GM23338 (cell line): ENCODE results near the gene MLPH.

Experiments
- CREB1 ChIP-seq: fragments of 250-450 bp; sonication (Bioruptor Pico); IDR thresholded peaks from 2 replicates; pipeline ENCODE4 v1.5.0; 2020; ENCODE audit warnings: low read depth, mild to moderate bottlenecking, moderate library complexity
- CTCF ChIP-seq, 2 experiments: fragments of 200-600 bp in 1 of 2; sonication (generic) in 1 of 2; conservative IDR thresholded peaks; 2 replicates each; pipeline versions ENCODE4 v1.5.1 to v1.6.1; 2016 to 2017; ENCODE audit warnings: antibody characterized with exemption in 2 of 2, low read depth in 2 of 2, mild to moderate bottlenecking in 2 of 2, moderate library complexity in 1 of 2
- EZH2 ChIP-seq: fragments of 200-600 bp; sonication (generic); IDR thresholded peaks from one replicate; pipeline ENCODE4 v1.8.0; 2017; ENCODE audit warnings: antibody characterized with exemption, mild to moderate bottlenecking, low read depth; ENCODE audit not compliant: unreplicated experiment
- EZH2phosphoT487 ChIP-seq: fragments of 200-600 bp; sonication (generic); IDR thresholded peaks from one replicate; pipeline ENCODE4 v1.8.1; 2018; ENCODE audit warnings: antibody characterized with exemption; ENCODE audit not compliant: unreplicated experiment
- POLR2AphosphoS5 ChIP-seq: IDR thresholded peaks from 2 replicates; pipeline ENCODE4 v1.6.1; 2016; ENCODE audit warnings: antibody characterized with exemption, low read depth
- STAT1 ChIP-seq: IDR thresholded peaks from one replicate; pipeline ENCODE4 v1.6.1; 2016; ENCODE audit warnings: antibody characterized with exemption; ENCODE audit not compliant: unreplicated experiment
- TF ChIP-seq, protein P1 (sequence below): IDR thresholded peaks from 2 replicates; pipeline ENCODE4 v1.6.1; 2016; ENCODE audit warnings: antibody characterized with exemption
- TF ChIP-seq, protein P2 (sequence below): IDR thresholded peaks from one replicate; pipeline ENCODE4 v1.6.1; 2018; ENCODE audit warnings: antibody characterized with exemption; ENCODE audit not compliant: unreplicated experiment

- no peak for TF ChIP-seq CTCF (conservative IDR thresholded peaks at IDR 0.05; ENCODE audit: low read depth in 2 of 2)
- no peak for TF ChIP-seq CREB1 (CRISPR knock-in tag)
- no peak for TF ChIP-seq POLR2AphosphoS5
- no peak for TF ChIP-seq STAT1
- no peak for TF ChIP-seq EZH2phosphoT487
- TF ChIP-seq, protein P1, sequence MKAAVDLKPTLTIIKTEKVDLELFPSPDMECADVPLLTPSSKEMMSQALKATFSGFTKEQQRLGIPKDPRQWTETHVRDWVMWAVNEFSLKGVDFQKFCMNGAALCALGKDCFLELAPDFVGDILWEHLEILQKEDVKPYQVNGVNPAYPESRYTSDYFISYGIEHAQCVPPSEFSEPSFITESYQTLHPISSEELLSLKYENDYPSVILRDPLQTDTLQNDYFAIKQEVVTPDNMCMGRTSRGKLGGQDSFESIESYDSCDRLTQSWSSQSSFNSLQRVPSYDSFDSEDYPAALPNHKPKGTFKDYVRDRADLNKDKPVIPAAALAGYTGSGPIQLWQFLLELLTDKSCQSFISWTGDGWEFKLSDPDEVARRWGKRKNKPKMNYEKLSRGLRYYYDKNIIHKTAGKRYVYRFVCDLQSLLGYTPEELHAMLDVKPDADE = no peak
- no peak for TF ChIP-seq EZH2
- TF ChIP-seq, protein P2, sequence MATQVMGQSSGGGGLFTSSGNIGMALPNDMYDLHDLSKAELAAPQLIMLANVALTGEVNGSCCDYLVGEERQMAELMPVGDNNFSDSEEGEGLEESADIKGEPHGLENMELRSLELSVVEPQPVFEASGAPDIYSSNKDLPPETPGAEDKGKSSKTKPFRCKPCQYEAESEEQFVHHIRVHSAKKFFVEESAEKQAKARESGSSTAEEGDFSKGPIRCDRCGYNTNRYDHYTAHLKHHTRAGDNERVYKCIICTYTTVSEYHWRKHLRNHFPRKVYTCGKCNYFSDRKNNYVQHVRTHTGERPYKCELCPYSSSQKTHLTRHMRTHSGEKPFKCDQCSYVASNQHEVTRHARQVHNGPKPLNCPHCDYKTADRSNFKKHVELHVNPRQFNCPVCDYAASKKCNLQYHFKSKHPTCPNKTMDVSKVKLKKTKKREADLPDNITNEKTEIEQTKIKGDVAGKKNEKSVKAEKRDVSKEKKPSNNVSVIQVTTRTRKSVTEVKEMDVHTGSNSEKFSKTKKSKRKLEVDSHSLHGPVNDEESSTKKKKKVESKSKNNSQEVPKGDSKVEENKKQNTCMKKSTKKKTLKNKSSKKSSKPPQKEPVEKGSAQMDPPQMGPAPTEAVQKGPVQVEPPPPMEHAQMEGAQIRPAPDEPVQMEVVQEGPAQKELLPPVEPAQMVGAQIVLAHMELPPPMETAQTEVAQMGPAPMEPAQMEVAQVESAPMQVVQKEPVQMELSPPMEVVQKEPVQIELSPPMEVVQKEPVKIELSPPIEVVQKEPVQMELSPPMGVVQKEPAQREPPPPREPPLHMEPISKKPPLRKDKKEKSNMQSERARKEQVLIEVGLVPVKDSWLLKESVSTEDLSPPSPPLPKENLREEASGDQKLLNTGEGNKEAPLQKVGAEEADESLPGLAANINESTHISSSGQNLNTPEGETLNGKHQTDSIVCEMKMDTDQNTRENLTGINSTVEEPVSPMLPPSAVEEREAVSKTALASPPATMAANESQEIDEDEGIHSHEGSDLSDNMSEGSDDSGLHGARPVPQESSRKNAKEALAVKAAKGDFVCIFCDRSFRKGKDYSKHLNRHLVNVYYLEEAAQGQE = no peak
Observed at GRCh38 chr2:237524631-237525030, 37.6 kb downstream of the MLPH start.
